Tibial nerve (tissue), 4 donors: Measurements from ENCODE around the gene UBE2A.

Experiments
- EP300 ChIP-seq, 2 donors: sonication (generic); formaldehyde crosslinking; IDR thresholded peaks; one replicate each; pipeline ENCODE4 v1.6.1; 2017; ENCODE audit warnings: antibody characterized with exemption in 2 of 2, mild to moderate bottlenecking in 1 of 2
- POLR2A ChIP-seq, 2 donors: fragments of 450-650 bp; IDR thresholded peaks; one replicate each; pipeline ENCODE4 v1.6.1; 2017; ENCODE audit warnings: antibody characterized with exemption in 2 of 2, mild to moderate bottlenecking in 2 of 2, moderate library complexity in 2 of 2
- TF ChIP-seq, protein P1 (sequence below), 5 experiments: fragments of 200-600 bp in 3 of 5; fragments of 450-650 bp in 2 of 5; sonication (generic) in 3 of 5; IDR thresholded peaks; one replicate each; pipeline ENCODE4 v1.5.1; 2016 to 2019; ENCODE audit warnings: antibody characterized with exemption in 5 of 5, mild to moderate bottlenecking in 3 of 5, moderate library complexity in 2 of 5

GRCh38 chrX:119602701-119603255, 28.4 kb downstream of the UBE2A start:
- TF ChIP-seq POLR2A (IDR thresholded peaks at IDR 0.05), result no peak
- TF ChIP-seq, protein P1, sequence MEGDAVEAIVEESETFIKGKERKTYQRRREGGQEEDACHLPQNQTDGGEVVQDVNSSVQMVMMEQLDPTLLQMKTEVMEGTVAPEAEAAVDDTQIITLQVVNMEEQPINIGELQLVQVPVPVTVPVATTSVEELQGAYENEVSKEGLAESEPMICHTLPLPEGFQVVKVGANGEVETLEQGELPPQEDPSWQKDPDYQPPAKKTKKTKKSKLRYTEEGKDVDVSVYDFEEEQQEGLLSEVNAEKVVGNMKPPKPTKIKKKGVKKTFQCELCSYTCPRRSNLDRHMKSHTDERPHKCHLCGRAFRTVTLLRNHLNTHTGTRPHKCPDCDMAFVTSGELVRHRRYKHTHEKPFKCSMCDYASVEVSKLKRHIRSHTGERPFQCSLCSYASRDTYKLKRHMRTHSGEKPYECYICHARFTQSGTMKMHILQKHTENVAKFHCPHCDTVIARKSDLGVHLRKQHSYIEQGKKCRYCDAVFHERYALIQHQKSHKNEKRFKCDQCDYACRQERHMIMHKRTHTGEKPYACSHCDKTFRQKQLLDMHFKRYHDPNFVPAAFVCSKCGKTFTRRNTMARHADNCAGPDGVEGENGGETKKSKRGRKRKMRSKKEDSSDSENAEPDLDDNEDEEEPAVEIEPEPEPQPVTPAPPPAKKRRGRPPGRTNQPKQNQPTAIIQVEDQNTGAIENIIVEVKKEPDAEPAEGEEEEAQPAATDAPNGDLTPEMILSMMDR (IDR thresholded peaks at IDR 0.05), result no peak
- no peak for TF ChIP-seq EP300 (IDR thresholded peaks at IDR 0.05)
